GOT3 (cell line): ENCODE results near the gene GCNT2.
"Not testable (repeated sequence)": the region's sequence is repeated elsewhere in the genome, so short reads cannot be mapped to it uniquely, and the experiment has no call there.

Experiments
- DNase-seq: peaks from one replicate; lab custom pipeline; 2025; ENCODE audit warnings: mixed read lengths; lab: John Stamatoyannopoulos, UW

Gene GCNT2

GRCh38 chr6:10610289-10610688 is 89.1 kb downstream of the GCNT2 start:
- DNase-seq = no peak

- no peak for DNase-seq
Measured at GRCh38 chr6:10612161-10612560, 91.0 kb downstream of the GCNT2 start.

- no peak for DNase-seq
Measured at GRCh38 chr6:10613077-10613476, 91.9 kb downstream of the GCNT2 start.

- DNase-seq = no peak
Measured at GRCh38 chr6:10613723-10614122, 92.6 kb downstream of the GCNT2 start.

- DNase-seq = no peak
Measured at GRCh38 chr6:10615675-10616074, 94.5 kb downstream of the GCNT2 start.

- DNase-seq = not testable (repeated sequence)
Measured at GRCh38 chr6:10616266-10616665, 95.1 kb downstream of the GCNT2 start.

GRCh38 chr6:10617008-10617696 is 96.0 kb downstream of the GCNT2 start:
- DNase-seq = no peak

GRCh38 chr6:10618409-10618808 is 97.3 kb downstream of the GCNT2 start:
- no peak for DNase-seq

GRCh38 chr6:10621213-10621612 is 100.1 kb downstream of the GCNT2 start:
- DNase-seq = no peak

GRCh38 chr6:10621847-10622246 is 100.7 kb downstream of the GCNT2 start:
- DNase-seq = no peak

- no peak for DNase-seq
Measured at GRCh38 chr6:10624836-10625235, 103.7 kb downstream of the GCNT2 start.

- DNase-seq = no peak
Measured at GRCh38 chr6:10626154-10626741, 105.1 kb downstream of the GCNT2 start.

GRCh38 chr6:10627800-10628199 is 106.6 kb downstream of the GCNT2 start:
- DNase-seq = no peak

- no peak for DNase-seq
Measured at GRCh38 chr6:10630178-10630577, 109.0 kb downstream of the GCNT2 start.

GRCh38 chr6:10633216-10633615 is 112.1 kb downstream of the GCNT2 start:
- no peak for DNase-seq

- no peak for DNase-seq
Measured at GRCh38 chr6:10640412-10640811, 119.3 kb downstream of the GCNT2 start.

GRCh38 chr6:10641528-10641927 is 120.4 kb downstream of the GCNT2 start:
- no peak for DNase-seq

- no peak for DNase-seq
Measured at GRCh38 chr6:10643201-10643651, 122.1 kb downstream of the GCNT2 start.

- DNase-seq = no peak
Measured at GRCh38 chr6:10644225-10644624, 123.1 kb downstream of the GCNT2 start.

- no peak for DNase-seq
Measured at GRCh38 chr6:10655508-10656055, 134.4 kb downstream of the GCNT2 start.

- no peak for DNase-seq
Measured at GRCh38 chr6:10658910-10659698, 138.0 kb downstream of the GCNT2 start.

- no peak for DNase-seq
Measured at GRCh38 chr6:10659699-10660348, 138.7 kb downstream of the GCNT2 start.
